Measurements from ENCODE around the gene ABCC11.
"Not testable (repeated sequence)": the region's sequence is repeated elsewhere in the genome, so short reads cannot be mapped to it uniquely, and the experiment has no call there.

The ABCC11 gene

GRCh38 chr16:48256579-48257177, 9.3 kb upstream of the ABCC11 start:
- intact Hi-C loops (cut with DNase I): no loop called here

GRCh38 chr16:48252013-48252412, 4.7 kb upstream of the ABCC11 start:
- DNase-seq: no peak
- intact Hi-C loops (cut with DNase I): no loop called here

More at GRCh38 chr16:48256579-48257177, 9.3 kb upstream of the ABCC11 start:
- no peak for DNase-seq

GRCh38 chr16:48250520-48251278, 3.4 kb upstream of the ABCC11 start:
- DNase-seq: no peak
- intact Hi-C loops (cut with DNase I): no loop called here

GRCh38 chr16:48246066-48246465, 1.3 kb downstream of the ABCC11 start:
- no peak for DNase-seq
- intact Hi-C loops (cut with DNase I): loop anchor here (10.0 kb wide), 1 partner anchor 369 kb away; the partner anchor contains the start of gene N4BP1

- DNase-seq: no peak
- intact Hi-C loops (cut with DNase I): loop anchor here (10.0 kb wide), 1 partner anchor 370 kb away; the partner anchor contains the start of gene N4BP1
Measured at GRCh38 chr16:48244863-48245195, 2.5 kb downstream of the ABCC11 start.

- peak; percentile 88 to 97 (median 94) for DNase-seq
- intact Hi-C loops (cut with DNase I): loop anchor here (10.0 kb wide), 1 partner anchor 371 kb away; the partner anchor contains the start of gene N4BP1
Measured at GRCh38 chr16:48244080-48244862, 3.1 kb downstream of the ABCC11 start, which contains the start of gene LONP2. LONP2 (plus strand) TSS chr16:48244300; CDS start chr16:48244389, 89 bp downstream.

GRCh38 chr16:48240147-48240546, 7.2 kb downstream of the ABCC11 start:
- intact Hi-C loops (cut with DNase I): loop anchor here (10.0 kb wide), 1 partner anchor 375 kb away; the partner anchor contains the start of gene N4BP1
- not testable (repeated sequence) for DNase-seq

- DNase-seq: no peak
- intact Hi-C loops (cut with DNase I): no loop called here
Measured at GRCh38 chr16:48236286-48236685, 11.1 kb downstream of the ABCC11 start.

- intact Hi-C loops (cut with DNase I): no loop called here
- DNase-seq: no peak
Measured at GRCh38 chr16:48235556-48236136, 11.7 kb downstream of the ABCC11 start.

- DNase-seq: no peak
- intact Hi-C loops (cut with DNase I): no loop called here
Measured at GRCh38 chr16:48235058-48235555, 12.2 kb downstream of the ABCC11 start.

- no peak for DNase-seq
- intact Hi-C loops (cut with DNase I): no loop called here
Measured at GRCh38 chr16:48234630-48235029, 12.7 kb downstream of the ABCC11 start.

- DNase-seq: no peak
- intact Hi-C loops (cut with DNase I): no loop called here
Measured at GRCh38 chr16:48232493-48233040, 14.8 kb downstream of the ABCC11 start.

GRCh38 chr16:48231727-48232492, 15.4 kb downstream of the ABCC11 start:
- peak in 33 of 42 donors; percentile 4 to 67 (median 35) for DNase-seq
- intact Hi-C loops (cut with DNase I): no loop called here

GRCh38 chr16:48225456-48225855, 21.9 kb downstream of the ABCC11 start:
- intact Hi-C loops (cut with DNase I): no loop called here
- no peak for DNase-seq

- DNase-seq: no peak
- intact Hi-C loops (cut with DNase I): no loop called here
Measured at GRCh38 chr16:48223490-48223889, 23.8 kb downstream of the ABCC11 start.

GRCh38 chr16:48220891-48221290, 26.4 kb downstream of the ABCC11 start:
- DNase-seq: no peak
- intact Hi-C loops (cut with DNase I): no loop called here

- intact Hi-C loops (cut with DNase I): no loop called here
Measured at GRCh38 chr16:48218473-48218872, 28.9 kb downstream of the ABCC11 start.

GRCh38 chr16:48217708-48218107, 29.6 kb downstream of the ABCC11 start:
- intact Hi-C loops (cut with DNase I): no loop called here
- DNase-seq: no peak

More at GRCh38 chr16:48218473-48218872, 28.9 kb downstream of the ABCC11 start:
- DNase-seq: no peak

All from head of caudate nucleus (tissue), 42 donors.